Measurements from ENCODE around the gene MBNL2. TPM values are rescaled to one million over a fixed set of nuclear protein-coding genes. Genes with fewer than 3 reads are reported as not detected.

MBNL2 gene
- total and polyA plus RNA-seq, 5 experiments from 2014 or later, result 12.2 to 35.4 (median 14.5) TPM

- Mint-ChIP-seq H3K4me1 (peaks cover 40 to 77% (median 68%) of the 10 kb centered on the region in 4 donors), H3K4me3 (peak overlapping the region; percentile 73 to 98 (median 87)), H3K9me3 (no peaks in the 10 kb centered on the region), H3K36me3 (peaks cover 0 to 18% (median 8%) of the 10 kb centered on the region in 3 donors), H3K27me3 (no peaks in the 10 kb centered on the region), H3K27ac (peak overlapping the region; percentile 78 to 98 (median 94))
- POLR2A ChIA-PET, result interaction anchor here (0.8 to 2.9 kb wide), 6 partner anchors 12 to 206 kb away, joined by 4 to 14 read pairs (median 4); partner anchors contain the start of gene RAP2A
- peak; percentile 46 to 47 for ATAC-seq
- peak in 8 of 10 donors; percentile 27 to 67 (median 34) for DNase-seq
These were observed 4.9 kb downstream of the MBNL2 start for GRCh38 chr13:97226788-97227627.

- Mint-ChIP-seq H3K36me3 (peaks cover 0 to 25% (median 10%) of the 10 kb centered on the region in 3 donors), H3K27me3 (no peaks in the 10 kb centered on the region), H3K9me3 (no peaks in the 10 kb centered on the region), H3K4me1 (peaks cover 42 to 88% (median 74%) of the 10 kb centered on the region in 4 donors), H3K4me3 (peak overlapping the region in 1 of 10 donors; percentile 30), H3K27ac (peak overlapping the region in 2 of 10 donors; percentile 43 to 79)
- POLR2A ChIA-PET, result interaction anchor here (0.9 to 1.7 kb wide), 2 partner anchors 18 to 35 kb away, joined by 4 to 6 read pairs; no protein-coding TSS in a partner anchor
- ATAC-seq (no peak), DNase-seq (no peak)
These were observed 6.9 kb downstream of the MBNL2 start for GRCh38 chr13:97228850-97229521.

GRCh38 chr13:97229699-97230098 is 7.6 kb downstream of the MBNL2 start:
- POLR2A ChIA-PET, result interaction anchor here (1.7 kb wide), 1 partner anchor 19 kb away, joined by 6 read pairs; no protein-coding TSS in a partner anchor
- Mint-ChIP-seq H3K4me3 (no peak overlapping the region), H3K36me3 (peaks cover 0 to 32% (median 10%) of the 10 kb centered on the region in 3 donors), H3K27ac (peak overlapping the region in 3 of 10 donors; percentile 17 to 79 (median 23)), H3K9me3 (no peaks in the 10 kb centered on the region), H3K4me1 (peaks cover 42 to 88% (median 73%) of the 10 kb centered on the region in 4 donors), H3K27me3 (no peaks in the 10 kb centered on the region)
- DNase-seq, result no peak
- no peak for ATAC-seq

DNA sequence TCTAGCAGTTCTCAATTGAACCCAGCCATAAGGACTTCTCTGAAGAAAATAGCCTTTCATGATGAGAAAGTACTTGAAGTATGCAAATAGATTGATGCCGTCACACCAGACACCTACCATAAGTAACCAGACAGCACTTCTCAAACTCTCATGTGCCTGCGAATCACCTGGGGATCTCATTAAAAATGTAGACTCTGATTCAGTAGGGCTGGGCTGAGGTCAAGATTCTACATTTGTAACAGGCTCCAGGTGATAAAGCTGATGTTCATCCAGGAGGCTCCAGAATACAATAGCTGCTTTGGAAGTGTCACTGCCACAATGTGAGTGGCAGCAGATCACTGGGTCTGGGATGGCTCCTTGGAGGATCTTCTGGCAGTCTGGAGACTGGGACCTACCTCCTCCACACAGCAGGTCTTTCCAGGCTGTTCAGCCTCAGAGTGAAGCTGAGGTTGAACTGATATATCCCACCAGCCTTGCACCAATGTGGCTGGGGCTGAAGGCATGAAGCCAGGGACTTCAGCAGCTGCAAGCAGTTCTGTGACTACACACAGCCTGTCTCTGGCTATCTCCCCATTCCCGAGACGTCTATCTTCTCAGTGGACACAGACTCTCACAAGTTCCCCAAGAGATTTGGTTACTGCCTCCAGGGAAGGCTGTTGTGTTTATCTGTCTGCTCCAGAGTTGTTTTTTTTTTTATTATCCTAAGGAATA is 9.1 kb downstream of the MBNL2 start:
- DNase-seq (no peak), ATAC-seq (no peak)
- no peak overlapping the region for H3K4me3 Mint-ChIP-seq
- no peak overlapping the region for H3K27ac Mint-ChIP-seq
- no peaks in the 10 kb centered on the region for H3K9me3 Mint-ChIP-seq
- no peaks in the 10 kb centered on the region for H3K27me3 Mint-ChIP-seq
- peaks cover 40 to 87% (median 67%) of the 10 kb centered on the region in 4 donors for H3K4me1 Mint-ChIP-seq
- POLR2A ChIA-PET, result no interaction called here
- peaks cover 0 to 40% (median 10%) of the 10 kb centered on the region in 3 donors for H3K36me3 Mint-ChIP-seq

DNA sequence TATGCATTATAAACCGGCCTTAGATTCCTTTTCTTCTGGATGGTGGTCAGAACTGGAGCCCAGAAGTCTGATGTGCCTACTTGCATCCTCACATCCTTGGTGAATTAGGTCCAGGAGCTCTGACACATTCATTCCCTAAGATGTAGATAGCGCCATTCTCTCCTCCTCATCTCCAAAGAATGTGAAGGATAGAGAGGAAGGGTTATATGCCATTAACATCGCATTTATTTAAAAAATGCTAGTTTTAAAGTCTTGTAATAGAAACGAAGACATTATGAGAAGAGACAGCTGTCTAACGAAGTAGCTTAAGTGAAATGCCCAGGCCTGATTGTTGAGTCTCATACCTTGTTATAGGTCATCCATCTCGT is 9.7 kb downstream of the MBNL2 start:
- DNase-seq (no peak), ATAC-seq (no peak)
- Mint-ChIP-seq H3K27ac (no peak overlapping the region), H3K36me3 (peaks cover 0 to 40% (median 10%) of the 10 kb centered on the region in 3 donors), H3K4me1 (peaks cover 40 to 87% (median 66%) of the 10 kb centered on the region in 4 donors), H3K27me3 (no peaks in the 10 kb centered on the region), H3K4me3 (no peak overlapping the region), H3K9me3 (no peaks in the 10 kb centered on the region)
- POLR2A ChIA-PET, result no interaction called here

GRCh38 chr13:97233499-97233898 is 11.4 kb downstream of the MBNL2 start:
- peak overlapping the region in 1 of 10 donors; percentile 16 for H3K4me3 Mint-ChIP-seq
- ATAC-seq (no peak), DNase-seq (no peak)
- H3K27ac Mint-ChIP-seq, result no peak overlapping the region
- H3K27me3 Mint-ChIP-seq, result no peaks in the 10 kb centered on the region
- peaks cover 0 to 49% (median 13%) of the 10 kb centered on the region in 3 donors for H3K36me3 Mint-ChIP-seq
- H3K9me3 Mint-ChIP-seq, result no peaks in the 10 kb centered on the region
- POLR2A ChIA-PET, result no interaction called here
- H3K4me1 Mint-ChIP-seq, result peaks cover 44 to 90% (median 67%) of the 10 kb centered on the region in 4 donors

- H3K27ac Mint-ChIP-seq, result no peak overlapping the region
- H3K36me3 Mint-ChIP-seq, result peaks cover 0 to 51% (median 13%) of the 10 kb centered on the region in 3 donors
- no peak for ATAC-seq
These were observed 12.1 kb downstream of the MBNL2 start for GRCh38 chr13:97234236-97234635.

DNA sequence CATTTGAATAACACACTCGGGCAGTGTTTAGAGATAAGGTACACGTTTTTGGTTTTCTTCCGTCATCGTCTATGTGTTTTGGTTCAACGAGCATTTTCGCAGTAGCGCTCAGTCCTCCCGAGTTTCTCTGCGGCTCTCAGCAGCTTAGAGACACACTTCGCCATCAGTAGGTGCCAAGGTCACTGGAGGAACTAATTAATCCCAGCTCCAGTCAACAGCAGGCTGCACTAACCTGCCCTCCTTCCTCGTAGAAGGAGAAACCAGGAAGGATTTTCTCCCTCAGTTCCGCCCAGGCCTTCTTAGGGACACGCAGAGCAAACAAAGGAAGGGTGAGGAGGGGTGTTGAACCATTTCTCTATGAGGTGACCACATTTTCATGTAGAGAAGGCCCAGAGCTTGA is 12.6 kb downstream of the MBNL2 start:
- Mint-ChIP-seq H3K9me3 (no peaks in the 10 kb centered on the region), H3K27me3 (no peaks in the 10 kb centered on the region), H3K36me3 (peaks cover 0 to 47% (median 13%) of the 10 kb centered on the region in 3 donors), H3K4me1 (peaks cover 47 to 96% (median 72%) of the 10 kb centered on the region in 4 donors), H3K27ac (no peak overlapping the region), H3K4me3 (no peak overlapping the region)
- DNase-seq (no peak), ATAC-seq (no peak)
- POLR2A ChIA-PET, result no interaction called here

More at GRCh38 chr13:97234236-97234635, 12.1 kb downstream of the MBNL2 start:
- DNase-seq, result no peak
- H3K4me3 Mint-ChIP-seq, result no peak overlapping the region
- H3K4me1 Mint-ChIP-seq, result peaks cover 48 to 96% (median 73%) of the 10 kb centered on the region in 4 donors
- H3K27me3 Mint-ChIP-seq, result no peaks in the 10 kb centered on the region
- POLR2A ChIA-PET, result no interaction called here
- no peaks in the 10 kb centered on the region for H3K9me3 Mint-ChIP-seq

DNA sequence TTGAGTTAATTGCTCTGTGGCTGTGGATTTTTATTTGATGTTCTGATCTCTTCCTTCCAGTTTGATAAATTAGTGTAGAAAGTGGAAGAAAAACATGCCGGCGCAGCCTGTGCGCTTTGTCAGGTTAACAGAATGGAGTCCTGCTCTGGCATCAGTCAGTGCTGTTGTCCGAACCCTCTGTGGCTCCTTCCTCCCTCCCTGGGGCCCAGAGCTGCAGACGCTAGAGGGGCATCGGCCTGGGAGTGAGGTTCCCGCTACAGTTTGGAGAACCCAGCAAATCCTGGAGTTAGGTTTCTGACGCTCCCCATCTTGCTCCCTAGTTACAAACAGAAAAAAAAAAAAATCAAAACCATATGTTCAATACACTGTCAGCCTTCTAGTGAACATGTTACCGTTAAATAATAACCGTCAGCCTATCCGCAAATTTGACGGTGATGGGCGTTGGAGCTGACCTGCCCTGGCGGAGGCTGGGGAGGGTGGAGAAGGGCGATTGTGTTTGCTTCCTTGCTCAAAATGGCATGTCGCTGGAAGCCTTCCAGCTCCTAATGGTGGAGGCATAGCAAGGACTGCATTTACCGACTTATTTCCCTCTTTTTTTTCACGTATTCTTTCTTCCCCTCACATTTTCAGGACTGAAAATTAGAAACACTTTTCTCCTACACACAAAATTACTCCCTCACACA is 13.6 kb downstream of the MBNL2 start:
- Mint-ChIP-seq H3K4me1 (peaks cover 40 to 94% (median 72%) of the 10 kb centered on the region in 4 donors), H3K9me3 (no peaks in the 10 kb centered on the region), H3K4me3 (peak overlapping the region in 1 of 10 donors; percentile 15), H3K27ac (peak overlapping the region in 1 of 10 donors; percentile 47), H3K36me3 (peaks cover 0 to 47% (median 13%) of the 10 kb centered on the region in 3 donors), H3K27me3 (no peaks in the 10 kb centered on the region)
- POLR2A ChIA-PET, result no interaction called here
- DNase-seq (no peak), ATAC-seq (no peak)

- H3K36me3 Mint-ChIP-seq, result peaks cover 0 to 34% (median 5%) of the 10 kb centered on the region in 3 donors
- H3K4me3 Mint-ChIP-seq, result no peak overlapping the region
- H3K9me3 Mint-ChIP-seq, result no peaks in the 10 kb centered on the region
- POLR2A ChIA-PET, result no interaction called here
- no peak for DNase-seq
- H3K4me1 Mint-ChIP-seq, result peaks cover 45 to 92% (median 73%) of the 10 kb centered on the region in 4 donors
- no peak for ATAC-seq
- H3K27ac Mint-ChIP-seq, result peak overlapping the region in 2 of 10 donors; percentile 4 to 7
- H3K27me3 Mint-ChIP-seq, result no peaks in the 10 kb centered on the region
These were observed 15.3 kb downstream of the MBNL2 start for GRCh38 chr13:97237388-97237787.

- POLR2A ChIA-PET, result no interaction called here
- H3K4me3 Mint-ChIP-seq, result peak overlapping the region in 2 of 10 donors; percentile 19 to 65
- no peak for DNase-seq
- peaks cover 49 to 91% (median 76%) of the 10 kb centered on the region in 4 donors for H3K4me1 Mint-ChIP-seq
- peaks cover 0 to 39% (median 5%) of the 10 kb centered on the region in 3 donors for H3K36me3 Mint-ChIP-seq
- H3K27ac Mint-ChIP-seq, result peak overlapping the region in 6 of 10 donors; percentile 23 to 83 (median 40)
- H3K27me3 Mint-ChIP-seq, result no peaks in the 10 kb centered on the region
- H3K9me3 Mint-ChIP-seq, result no peaks in the 10 kb centered on the region
- no peak for ATAC-seq
These were observed 16.3 kb downstream of the MBNL2 start for GRCh38 chr13:97238432-97238831.

DNA sequence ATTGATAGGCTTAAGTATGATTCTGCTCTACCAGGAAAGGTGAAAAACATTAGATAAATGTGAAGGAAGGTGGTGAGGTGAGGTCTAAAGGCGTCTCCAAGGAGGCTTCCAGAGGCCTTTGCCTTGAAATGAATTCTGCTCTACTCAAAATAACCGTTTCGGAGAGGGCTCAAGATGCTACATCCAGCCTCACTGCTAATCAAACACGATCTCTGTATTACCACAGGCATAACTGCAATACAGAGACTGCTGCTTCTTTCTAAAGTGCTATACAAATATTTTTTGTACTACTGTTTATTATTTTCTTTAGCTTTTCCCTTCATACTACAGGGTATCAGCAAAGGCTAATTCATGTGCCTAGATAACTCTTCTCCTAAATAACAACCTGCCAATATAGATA is 16.8 kb downstream of the MBNL2 start:
- peaks cover 50 to 91% (median 79%) of the 10 kb centered on the region in 4 donors for H3K4me1 Mint-ChIP-seq
- no peak for ATAC-seq
- peak overlapping the region in 2 of 10 donors; percentile 15 to 19 for H3K4me3 Mint-ChIP-seq

More for the DNA sequence above, 16.8 kb downstream of the MBNL2 start:
- POLR2A ChIA-PET, result no interaction called here
- peaks cover 0 to 43% (median 5%) of the 10 kb centered on the region in 3 donors for H3K36me3 Mint-ChIP-seq
- peak overlapping the region in 3 of 10 donors; percentile 23 to 83 (median 48) for H3K27ac Mint-ChIP-seq
- no peaks in the 10 kb centered on the region for H3K9me3 Mint-ChIP-seq
- no peaks in the 10 kb centered on the region for H3K27me3 Mint-ChIP-seq
- no peak for DNase-seq

Data from naive thymus-derived CD8-positive, alpha-beta T cell (primary cell).